ENCODE measurements around the gene MXD3. TPM values are rescaled to one million over a fixed set of nuclear protein-coding genes. Genes with fewer than 3 reads are reported as not detected.

MXD3 gene
- polyA plus RNA-seq, 3 donors = 21.5 to 61.9 (median 25.5) TPM

GRCh38 chr5:177346820-177347219 lies 35.1 kb upstream of the MXD3 start:
- Histone ChIP-seq H3K36me3 (replicated peaks in 1 of 2; ENCODE audit: control insufficient read depth in 1 of 2, insufficient read depth in 2 of 2, low read length in 2 of 2) (peaks cover 39 to 66% of the 10 kb centered on the region in 2 donors), H2AFZ (ENCODE audit: insufficient read depth, low read depth, low read length, poor library complexity, severe bottlenecking) (no peak overlapping the region), H3K27ac (ENCODE audit: low read depth in 1 of 2, low read length in 2 of 2) (no peak overlapping the region), H3K4me3 (replicated peaks in 1 of 3; ENCODE audit: low read depth in 2 of 3, low read length in 3 of 3) (no peak overlapping the region), H3K9me3 (replicated peaks in 1 of 2; ENCODE audit: control insufficient read depth in 1 of 2, insufficient read depth in 1 of 2, low read length in 2 of 2) (no peaks in the 10 kb centered on the region), H4K20me1 (ENCODE audit: insufficient read depth, low read length) (peaks cover 88% of the 10 kb centered on the region), H3K4me1 (ENCODE audit: control insufficient read depth in 1 of 2, insufficient read depth in 2 of 2, low read length in 2 of 2) (peaks cover 19 to 27% of the 10 kb centered on the region in 2 donors), H3K9ac (ENCODE audit: insufficient read depth, low read length, poor library complexity, severe bottlenecking) (no peak overlapping the region), H3K79me2 (ENCODE audit: insufficient read depth, low read length) (peaks cover 95% of the 10 kb centered on the region), H3K4me2 (replicated peaks; ENCODE audit: extremely low read depth, low read length, poor library complexity, severe bottlenecking) (no peak overlapping the region), H3K27me3 (ENCODE audit: control insufficient read depth in 2 of 2, insufficient read depth in 2 of 2, low read length in 2 of 2) (no peaks in the 10 kb centered on the region)
- Mint-ChIP-seq H3K4me3 (no peak overlapping the region), H3K27me3 (ENCODE audit: low read depth in 3 of 3) (no peaks in the 10 kb centered on the region), H3K36me3 (peaks cover 41 to 65% of the 10 kb centered on the region in 2 donors), H3K9me3 (no peaks in the 10 kb centered on the region), H3K27ac (peak overlapping the region in 1 of 7 donors; percentile 18), H3K4me1 (peaks cover 29% of the 10 kb centered on the region)
- DNase-seq = no peak
- 95% methylated on average over 2 of the region's 4 CpGs for WGBS (ENCODE audit: insufficient coverage)
- intact Hi-C loops (cut with micrococcal nuclease) = loop anchor here in 1 of 2 donors (5.0 kb wide), 1 partner anchor 35 kb away; the partner anchor contains the start of gene MXD3
- TF ChIP-seq, protein P1, sequence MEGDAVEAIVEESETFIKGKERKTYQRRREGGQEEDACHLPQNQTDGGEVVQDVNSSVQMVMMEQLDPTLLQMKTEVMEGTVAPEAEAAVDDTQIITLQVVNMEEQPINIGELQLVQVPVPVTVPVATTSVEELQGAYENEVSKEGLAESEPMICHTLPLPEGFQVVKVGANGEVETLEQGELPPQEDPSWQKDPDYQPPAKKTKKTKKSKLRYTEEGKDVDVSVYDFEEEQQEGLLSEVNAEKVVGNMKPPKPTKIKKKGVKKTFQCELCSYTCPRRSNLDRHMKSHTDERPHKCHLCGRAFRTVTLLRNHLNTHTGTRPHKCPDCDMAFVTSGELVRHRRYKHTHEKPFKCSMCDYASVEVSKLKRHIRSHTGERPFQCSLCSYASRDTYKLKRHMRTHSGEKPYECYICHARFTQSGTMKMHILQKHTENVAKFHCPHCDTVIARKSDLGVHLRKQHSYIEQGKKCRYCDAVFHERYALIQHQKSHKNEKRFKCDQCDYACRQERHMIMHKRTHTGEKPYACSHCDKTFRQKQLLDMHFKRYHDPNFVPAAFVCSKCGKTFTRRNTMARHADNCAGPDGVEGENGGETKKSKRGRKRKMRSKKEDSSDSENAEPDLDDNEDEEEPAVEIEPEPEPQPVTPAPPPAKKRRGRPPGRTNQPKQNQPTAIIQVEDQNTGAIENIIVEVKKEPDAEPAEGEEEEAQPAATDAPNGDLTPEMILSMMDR (IDR thresholded peaks at IDR 0.05) = no peak

DNA sequence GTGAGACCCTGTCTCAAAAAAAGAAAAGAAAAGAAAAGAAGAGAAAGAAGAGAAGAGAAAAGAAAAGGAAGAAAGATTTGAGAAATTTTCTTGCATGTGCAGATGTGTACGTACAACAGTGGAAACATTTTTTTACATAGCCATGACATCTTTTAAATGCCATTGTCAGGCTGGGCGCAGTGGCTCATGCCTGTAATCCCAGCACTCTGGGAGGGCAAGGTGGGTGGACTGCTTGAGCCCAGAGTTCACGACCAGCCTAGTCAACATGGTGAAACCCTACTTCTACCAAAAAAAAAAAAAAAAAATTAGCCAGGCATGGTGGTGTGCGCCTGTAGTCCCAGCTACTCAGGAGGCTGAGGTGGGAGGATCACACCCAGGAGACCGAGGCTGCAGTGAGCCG lies 33.2 kb upstream of the MXD3 start:
- intact Hi-C loops (cut with micrococcal nuclease) = loop anchor here in 1 of 2 donors (5.0 kb wide), 1 partner anchor 33 kb away; the partner anchor contains the start of gene MXD3
- no peak overlapping the region for H3K4me2 ChIP-seq (replicated peaks; ENCODE audit: extremely low read depth, low read length, poor library complexity, severe bottlenecking)
- H4K20me1 ChIP-seq (ENCODE audit: insufficient read depth, low read length) = peaks cover 89% of the 10 kb centered on the region
- WGBS (ENCODE audit: insufficient coverage) = no CpG with 5 or more reads among the region's 6 CpGs
- peaks cover 18% of the 10 kb centered on the region for H3K4me1 Mint-ChIP-seq
- H3K4me1 ChIP-seq (ENCODE audit: control insufficient read depth in 1 of 2, insufficient read depth in 2 of 2, low read length in 2 of 2) = peaks cover 6 to 12% of the 10 kb centered on the region in 2 donors
- TF ChIP-seq, protein P1 (IDR thresholded peaks at IDR 0.05) = no peak
- peaks cover 0 to 2% (median 0%) of the 10 kb centered on the region in 3 donors for H3K27me3 Mint-ChIP-seq (ENCODE audit: low read depth in 3 of 3)
- peaks cover 0 to 1% (median 0%) of the 10 kb centered on the region in 7 donors for H3K9me3 Mint-ChIP-seq
- DNase-seq = no peak
- peaks cover 52 to 81% of the 10 kb centered on the region in 2 donors for H3K36me3 Mint-ChIP-seq
- no peaks in the 10 kb centered on the region for H3K27me3 ChIP-seq (ENCODE audit: control insufficient read depth in 2 of 2, insufficient read depth in 2 of 2, low read length in 2 of 2)
- H3K27ac ChIP-seq (ENCODE audit: low read depth in 1 of 2, low read length in 2 of 2) = no peak overlapping the region
- H3K4me3 Mint-ChIP-seq = no peak overlapping the region
- no peak overlapping the region for H3K9ac ChIP-seq (ENCODE audit: insufficient read depth, low read length, poor library complexity, severe bottlenecking)
- no peak overlapping the region for H3K4me3 ChIP-seq (replicated peaks in 1 of 3; ENCODE audit: low read depth in 2 of 3, low read length in 3 of 3)
- H3K79me2 ChIP-seq (ENCODE audit: insufficient read depth, low read length) = peaks cover 92% of the 10 kb centered on the region
- H3K36me3 ChIP-seq (replicated peaks in 1 of 2; ENCODE audit: control insufficient read depth in 1 of 2, insufficient read depth in 2 of 2, low read length in 2 of 2) = peaks cover 47 to 77% of the 10 kb centered on the region in 2 donors
- H2AFZ ChIP-seq (ENCODE audit: insufficient read depth, low read depth, low read length, poor library complexity, severe bottlenecking) = no peak overlapping the region
- H3K9me3 ChIP-seq (replicated peaks in 1 of 2; ENCODE audit: control insufficient read depth in 1 of 2, insufficient read depth in 1 of 2, low read length in 2 of 2) = no peaks in the 10 kb centered on the region
- H3K27ac Mint-ChIP-seq = no peak overlapping the region

Data from CD14-positive monocyte (primary cell).